Stomach (tissue), 4 donors: ENCODE measurements around the gene SPDYE1.

Experiments
- EP300 ChIP-seq: sonication (generic); formaldehyde crosslinking; IDR thresholded peaks from one replicate; pipeline ENCODE4 v1.6.1; 2017; ENCODE audit warnings: antibody characterized with exemption
- POLR2A ChIP-seq, 4 donors: fragments of 450-650 bp; IDR thresholded peaks; one replicate each; pipeline ENCODE4 v1.6.1; 2016; ENCODE audit warnings: antibody characterized with exemption in 4 of 4, control low read depth in 2 of 4, mild to moderate bottlenecking in 1 of 4, moderate library complexity in 1 of 4
- TF ChIP-seq, protein P1 (sequence below), 7 experiments: fragments of 450-650 bp in 4 of 7; fragments of 200-600 bp in 3 of 7; sonication (generic) in 3 of 7; IDR thresholded peaks; one replicate each; pipeline ENCODE4 v1.5.1; 2016 to 2019; ENCODE audit warnings: antibody characterized with exemption in 7 of 7, control low read depth in 2 of 7, mild to moderate bottlenecking in 1 of 7

DNA sequence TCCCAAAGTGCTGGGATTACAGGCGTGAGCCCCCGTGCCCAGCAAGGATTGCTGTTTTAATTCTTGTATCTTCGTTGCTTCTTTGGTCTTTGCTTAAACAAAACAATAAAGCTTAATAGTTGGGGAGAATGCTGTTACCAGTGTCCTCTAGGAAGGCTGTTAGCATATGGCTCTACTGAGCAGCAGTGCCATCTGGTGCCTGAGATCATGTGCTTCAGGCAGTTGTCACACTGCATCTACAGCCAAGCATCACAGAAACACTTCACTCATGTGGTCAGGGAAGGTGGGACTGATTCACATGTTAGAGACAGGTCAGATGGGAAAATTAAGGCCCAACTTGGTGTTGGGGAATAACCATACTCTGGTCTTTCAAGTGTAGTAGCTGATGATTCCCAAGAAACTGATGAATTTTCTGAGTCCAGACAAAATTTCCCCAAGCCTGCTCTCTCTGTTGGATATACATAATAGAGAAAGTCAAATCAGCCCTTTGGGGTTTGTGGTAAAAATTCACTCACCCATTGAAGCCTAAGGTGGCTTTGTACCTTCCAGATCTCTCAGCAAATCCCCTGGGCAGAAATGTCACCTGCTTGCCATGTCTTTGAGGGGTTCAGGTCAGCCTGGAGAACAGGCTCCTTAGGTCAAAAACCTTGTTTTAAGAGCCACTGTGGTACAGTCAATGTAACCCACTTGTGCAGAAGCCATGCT, 43.0 kb upstream of the SPDYE1 start:
- TF ChIP-seq POLR2A (IDR thresholded peaks at IDR 0.05): no peak
- TF ChIP-seq, protein P1, sequence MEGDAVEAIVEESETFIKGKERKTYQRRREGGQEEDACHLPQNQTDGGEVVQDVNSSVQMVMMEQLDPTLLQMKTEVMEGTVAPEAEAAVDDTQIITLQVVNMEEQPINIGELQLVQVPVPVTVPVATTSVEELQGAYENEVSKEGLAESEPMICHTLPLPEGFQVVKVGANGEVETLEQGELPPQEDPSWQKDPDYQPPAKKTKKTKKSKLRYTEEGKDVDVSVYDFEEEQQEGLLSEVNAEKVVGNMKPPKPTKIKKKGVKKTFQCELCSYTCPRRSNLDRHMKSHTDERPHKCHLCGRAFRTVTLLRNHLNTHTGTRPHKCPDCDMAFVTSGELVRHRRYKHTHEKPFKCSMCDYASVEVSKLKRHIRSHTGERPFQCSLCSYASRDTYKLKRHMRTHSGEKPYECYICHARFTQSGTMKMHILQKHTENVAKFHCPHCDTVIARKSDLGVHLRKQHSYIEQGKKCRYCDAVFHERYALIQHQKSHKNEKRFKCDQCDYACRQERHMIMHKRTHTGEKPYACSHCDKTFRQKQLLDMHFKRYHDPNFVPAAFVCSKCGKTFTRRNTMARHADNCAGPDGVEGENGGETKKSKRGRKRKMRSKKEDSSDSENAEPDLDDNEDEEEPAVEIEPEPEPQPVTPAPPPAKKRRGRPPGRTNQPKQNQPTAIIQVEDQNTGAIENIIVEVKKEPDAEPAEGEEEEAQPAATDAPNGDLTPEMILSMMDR (IDR thresholded peaks at IDR 0.05): peak in 3 of 7 experiments; percentile 17 to 25 (median 22)
- no peak for TF ChIP-seq EP300
